Prostate gland (tissue), 2 donors: ENCODE results near the gene ETV4.

Experiments used
- POLR2A ChIP-seq: fragments of 450-650 bp; IDR thresholded peaks from one replicate; pipeline ENCODE4 v1.6.1; 2016; ENCODE audit warnings: antibody characterized with exemption, mild to moderate bottlenecking
- TF ChIP-seq, protein P1 (sequence below), 4 experiments: fragments of 200-600 bp in 2 of 4; fragments of 450-650 bp in 2 of 4; sonication (generic) in 2 of 4; IDR thresholded peaks; 1 replicate in 3 of 4; 2 replicates in 1 of 4; pipeline ENCODE4 v1.5.1; 2016 to 2019; ENCODE audit warnings: antibody characterized with exemption in 4 of 4, mild to moderate bottlenecking in 2 of 4, moderate library complexity in 2 of 4

DNA sequence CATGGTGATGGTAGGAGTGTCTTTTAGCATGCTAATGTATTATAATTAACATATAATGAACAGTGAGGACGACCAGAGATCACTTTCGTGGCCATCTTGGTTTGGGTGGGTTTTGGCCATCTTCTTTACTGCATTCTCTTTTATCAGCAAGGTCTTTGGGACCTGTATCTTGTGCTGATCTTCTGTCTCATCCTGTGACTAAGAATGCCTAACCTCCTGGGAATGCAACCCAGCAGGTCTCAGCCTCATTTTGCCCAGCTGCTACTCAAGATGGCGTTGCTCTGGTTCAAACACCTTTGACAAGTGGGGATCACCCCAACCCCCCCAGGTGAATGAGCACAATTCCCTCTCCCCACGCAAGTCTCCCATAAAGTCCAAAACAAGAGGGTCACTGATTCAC lies 49.3 kb upstream of the ETV4 start:
- no peak for TF ChIP-seq POLR2A
- TF ChIP-seq, protein P1, sequence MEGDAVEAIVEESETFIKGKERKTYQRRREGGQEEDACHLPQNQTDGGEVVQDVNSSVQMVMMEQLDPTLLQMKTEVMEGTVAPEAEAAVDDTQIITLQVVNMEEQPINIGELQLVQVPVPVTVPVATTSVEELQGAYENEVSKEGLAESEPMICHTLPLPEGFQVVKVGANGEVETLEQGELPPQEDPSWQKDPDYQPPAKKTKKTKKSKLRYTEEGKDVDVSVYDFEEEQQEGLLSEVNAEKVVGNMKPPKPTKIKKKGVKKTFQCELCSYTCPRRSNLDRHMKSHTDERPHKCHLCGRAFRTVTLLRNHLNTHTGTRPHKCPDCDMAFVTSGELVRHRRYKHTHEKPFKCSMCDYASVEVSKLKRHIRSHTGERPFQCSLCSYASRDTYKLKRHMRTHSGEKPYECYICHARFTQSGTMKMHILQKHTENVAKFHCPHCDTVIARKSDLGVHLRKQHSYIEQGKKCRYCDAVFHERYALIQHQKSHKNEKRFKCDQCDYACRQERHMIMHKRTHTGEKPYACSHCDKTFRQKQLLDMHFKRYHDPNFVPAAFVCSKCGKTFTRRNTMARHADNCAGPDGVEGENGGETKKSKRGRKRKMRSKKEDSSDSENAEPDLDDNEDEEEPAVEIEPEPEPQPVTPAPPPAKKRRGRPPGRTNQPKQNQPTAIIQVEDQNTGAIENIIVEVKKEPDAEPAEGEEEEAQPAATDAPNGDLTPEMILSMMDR (IDR thresholded peaks at IDR 0.05) = no peak
